HepG2 (cell line): ENCODE data around the gene RPS6KB2. TPM values are rescaled to one million over a fixed set of nuclear protein-coding genes. Genes with fewer than 3 reads are reported as not detected.

Experiments
- ATAC-seq: fragments of 200-7000 bp; cut with Tn5 transposase; 3 replicates; pipeline ENCODE4 v1.9.1; 2020; ENCODE audit warnings: mild to moderate bottlenecking, moderate library complexity
- BruUV-seq: library from RNA; stranded (reverse); fragments of 400-500 nt; replicated peaks from 2 replicates; lab custom pipeline; 2021; lab: Mats Ljungman, UMichigan
- CTCF ChIA-PET: fragments of 300-600 bp; formaldehyde crosslinking; extraction: SDS; loops from one replicate; lab custom pipeline; 2021; ENCODE audit warnings: low total read pairs, inconsistent platforms, low intra/inter-chr PET ratio; lab: Yijun Ruan, JAX
- POLR2A ChIA-PET: fragments of 350-600 bp; sonication (Branson Sonifier 250); formaldehyde crosslinking; loops from one replicate; lab custom pipeline; 2020; ENCODE audit warnings: antibody characterized with exemption, inconsistent platforms; lab: Yijun Ruan, JAX
- DNase-seq: peaks from one replicate; pipeline ENCODE4 v3.0.0-alpha.2; 2015; ENCODE audit warnings: low spot score
- FAIRE-seq: peaks from 3 replicates; lab custom pipeline; 2011; peaks lifted over from hg19 to GRCh38; lab: Jason Lieb, UNC
- H2AFZ ChIP-seq: one replicate; pipeline ENCODE4 v1.6.1; 2011; ENCODE audit warnings: low read length, inconsistent platforms
- H3K27ac ChIP-seq: fragments of 300-600 bp; 3 replicates; pipeline ENCODE4 v1.8.0; 2011; ENCODE audit warnings: mixed run types, mild to moderate bottlenecking, mixed read lengths, low read length, inconsistent platforms; ENCODE audit not compliant: insufficient read depth; ENCODE audit errors: extremely low read length
- H3K27me3 ChIP-seq, 2 experiments: fragments of 200-600 bp in 1 of 2; 2 replicates in 1 of 2; 3 replicates in 1 of 2; pipeline versions ENCODE4 v1.6.0 to v1.8.0; 2011; ENCODE audit warnings: low read length in 2 of 2, mild to moderate bottlenecking in 2 of 2, moderate library complexity in 2 of 2, inconsistent platforms in 1 of 2; ENCODE audit not compliant: insufficient read depth in 2 of 2, control insufficient read depth in 1 of 2
- H3K36me3 ChIP-seq, 2 experiments: fragments of 200-600 bp in 1 of 2; replicated peaks in 1 of 2; 2 replicates in 1 of 2; 3 replicates in 1 of 2; pipeline versions ENCODE4 v1.5.1 to v1.8.0; 2011; ENCODE audit warnings: low read length in 2 of 2, inconsistent platforms in 1 of 2; ENCODE audit not compliant: insufficient read depth in 2 of 2, control insufficient read depth in 1 of 2
- H3K4me1 ChIP-seq: 2 replicates; pipeline ENCODE4 v1.5.1; 2012; ENCODE audit warnings: low read length, inconsistent platforms; ENCODE audit not compliant: insufficient read depth
- H3K4me2 ChIP-seq: 2 replicates; pipeline ENCODE4 v1.6.0; 2011; ENCODE audit warnings: low read depth, low read length, inconsistent platforms
- H3K4me3 ChIP-seq, 3 experiments: fragments of 200-600 bp in 1 of 3; sonication (generic), shearing (Covaris generic) in 1 of 3; replicated peaks in 1 of 3; 2 replicates each; pipeline ENCODE4 v1.5.1; 2011 to 2016; ENCODE audit warnings: low read length in 3 of 3, inconsistent platforms in 2 of 3, low read depth in 2 of 3, mild to moderate bottlenecking in 2 of 3, control low read depth in 1 of 3, mixed read lengths in 1 of 3; ENCODE audit not compliant: insufficient read depth in 1 of 3
- H3K79me2 ChIP-seq: one replicate; pipeline ENCODE4 v1.6.1; 2011; ENCODE audit warnings: low read length, inconsistent platforms; ENCODE audit not compliant: insufficient read depth
- H3K9ac ChIP-seq: 2 replicates; pipeline ENCODE4 v1.6.0; 2011; ENCODE audit warnings: mild to moderate bottlenecking, low read depth, low read length, inconsistent platforms; ENCODE audit not compliant: insufficient read depth
- H3K9me3 ChIP-seq: 2 replicates; pipeline ENCODE4 v1.5.1; 2012; ENCODE audit warnings: mild to moderate bottlenecking, low read length
- H4K20me1 ChIP-seq: 2 replicates; pipeline ENCODE4 v1.6.0; 2011; ENCODE audit warnings: inconsistent platforms, mild to moderate bottlenecking, low read length, moderate library complexity; ENCODE audit not compliant: insufficient read depth
- ATF1 ChIP-seq: IDR thresholded peaks from 2 replicates; pipeline ENCODE4 v1.6.1; 2016; ENCODE audit warnings: mild to moderate bottlenecking, control low read depth
- EHMT2 ChIP-seq: fragments of 200-600 bp; sonication (generic); IDR thresholded peaks from 2 replicates; pipeline ENCODE4 v1.7.0; 2017; ENCODE audit warnings: antibody characterized with exemption, low read depth, low read length, borderline replicate concordance
- FOXK2 ChIP-seq: fragments of 450-650 bp; IDR thresholded peaks from 2 replicates; pipeline ENCODE4 v1.6.1; 2016
- GPN1 ChIP-seq: sonication (generic); formaldehyde crosslinking; IDR thresholded peaks from 2 replicates; pipeline ENCODE4 v1.5.1; 2020; ENCODE audit warnings: missing genetic modification reagents, borderline replicate concordance
- HDAC1 ChIP-seq: sonication (generic); formaldehyde crosslinking; IDR thresholded peaks from 2 replicates; pipeline ENCODE4 v1.5.1; 2020; ENCODE audit warnings: mild to moderate bottlenecking, missing genetic modification reagents
- PCBP1 ChIP-seq: fragments of 200-400 bp; formaldehyde crosslinking; IDR thresholded peaks from 2 replicates; pipeline ENCODE4 v1.6.1; 2017; ENCODE audit warnings: mild to moderate bottlenecking, low read depth, low read length, borderline replicate concordance
- TFDP1 ChIP-seq: IDR thresholded peaks from 2 replicates; pipeline ENCODE4 v1.6.1; 2016; ENCODE audit warnings: missing compliant biosample characterization, missing genetic modification reagents, borderline replicate concordance
- ZFY ChIP-seq: sonication (generic); formaldehyde crosslinking; IDR thresholded peaks from 2 replicates; pipeline ENCODE4 v1.4.0; 2020; ENCODE audit warnings: missing genetic modification reagents
- ZNF230 ChIP-seq: sonication (generic); formaldehyde crosslinking; IDR thresholded peaks from 2 replicates; pipeline ENCODE4 v1.4.0; 2020; ENCODE audit warnings: mild to moderate bottlenecking, missing genetic modification reagents
- ZNF331 ChIP-seq: sonication (generic); formaldehyde crosslinking; IDR thresholded peaks from 2 replicates; pipeline ENCODE4 v1.4.0; 2020; ENCODE audit warnings: missing genetic modification reagents
- ZNF44 ChIP-seq: sonication (generic); formaldehyde crosslinking; IDR thresholded peaks from 2 replicates; pipeline ENCODE4 v1.5.1; 2020; ENCODE audit warnings: mild to moderate bottlenecking, missing genetic modification reagents
- WGBS: methylation state at CpG from one replicate; pipeline ENCODE4 v1.1.6; 2017; ENCODE audit warnings: low lambda C conversion rate; 5-methylcytosine and 5-hydroxymethylcytosine counted together
- in situ Hi-C: cut with HindIII; loops from 2 replicates; pipeline ENCODE4 v1.10.0; 2017; ENCODE audit warnings: low pct_unique_long_range_greater_than_20kb; ENCODE audit not compliant: extremely low pct_ligation_motif_present
- intact Hi-C: fragments of 100-400 bp; cut with micrococcal nuclease; formaldehyde crosslinking; loops from one replicate; pipeline ENCODE4 v1.10.0; 2022; ENCODE audit not compliant: unreplicated experiment
- polyA plus RNA-seq, 8 experiments: library from polyadenylated mRNA; depleted of rRNA in 3 of 8; stranded (reverse) in 7 of 8; unstranded in 1 of 8; fragments of >200 nt; fragmentation: Illumina TruSeq in 4 of 8; extraction: Trizol in 4 of 8; gene quantifications; 2 replicates each; pipeline versions ENCODE4 v1.2.1 to v1.2.3, GENCODE V29; 2011 to 2016; ENCODE audit warnings: low read depth in 4 of 8, missing spikeins in 1 of 8, mixed read lengths in 1 of 8; ENCODE audit not compliant: insufficient read depth in 1 of 8
- total RNA-seq, 5 experiments: library from RNA; depleted of rRNA; stranded (reverse); fragments of >200 nt; fragmentation: Illumina TruSeq; extraction: Trizol; gene quantifications; 2 replicates each; pipeline ENCODE4 v1.2.3, GENCODE V29; 2016; ENCODE audit warnings: low read depth in 1 of 5
- TF ChIP-seq, protein P1 (sequence below): sonication (generic); formaldehyde crosslinking; IDR thresholded peaks from 2 replicates; pipeline ENCODE4 v1.5.0; 2020; ENCODE audit warnings: mild to moderate bottlenecking, missing genetic modification reagents, borderline replicate concordance
- TF ChIP-seq, protein P2 (sequence below): fragments of 450-650 bp; IDR thresholded peaks from 2 replicates; pipeline ENCODE4 v1.6.1; 2017; ENCODE audit warnings: mild to moderate bottlenecking
- TF ChIP-seq, protein P3 (sequence below): sonication (generic); formaldehyde crosslinking; IDR thresholded peaks from 2 replicates; pipeline ENCODE4 v1.8.0; 2023; ENCODE audit warnings: mild to moderate bottlenecking, missing genetic modification reagents

Gene RPS6KB2
- total and polyA plus RNA-seq, 2 of the 13 experiments (the other 11 are each of a cell fraction or from before 2014, with no cell fraction given) = 52.9 to 54.8 TPM

GRCh38 chr11:67391304-67392182 lies 36.8 kb upstream of the RPS6KB2 start, which contains the start of gene RAD9A:
RAD9A (plus strand) TSS chr11:67391986; CDS start chr11:67392045, 59 bp downstream.
- Histone ChIP-seq H3K27ac (peak within 1 kb of the TSS; percentile 82), H3K4me2 (peak within 1 kb of the TSS; percentile 97), H3K9me3 (no peaks in the 10 kb centered on the region), H2AFZ (no peak within 1 kb of the TSS), H3K79me2 (peaks cover 10% of the 10 kb centered on the region), H3K4me1 (peaks cover 43% of the 10 kb centered on the region), H3K36me3 (peaks cover 5 to 6% of the 10 kb centered on the region in 2 experiments; a peak in 2 of 5 replicates), H3K27me3 (peaks cover 1 to 9% of the 10 kb centered on the region in 2 experiments; a peak in 3 of 5 replicates), H3K9ac (peak within 1 kb of the TSS; percentile 80), H4K20me1 (no peaks in the 10 kb centered on the region), H3K4me3 (peak within 1 kb of the TSS; percentile 74 to 85 (median 78))
- TSS peak; percentile 92 for BruUV-seq
- WGBS = 0% methylated on average over 19 of the region's 75 CpGs
- POLR2A ChIA-PET = interaction anchor here (0.6 to 3.8 kb wide), 18 partner anchors 9 to 550 kb away, joined by 3 to 81 read pairs (median 4); partner anchors contain the start of genes AIP, ANKRD13D, CDK2AP2 and CLCF1
- CTCF ChIA-PET = interaction anchor here (2.4 kb wide), 1 partner anchor 114 kb away, joined by 18 read pairs; the partner anchor contains the start of gene PITPNM1
- no peak for FAIRE-seq
- intact Hi-C loops (no loop called here), in situ Hi-C loops (no loop called here)
- peak; percentile 86 for ATAC-seq
- peak; percentile 90 for DNase-seq
- TF ChIP-seq, protein P1, sequence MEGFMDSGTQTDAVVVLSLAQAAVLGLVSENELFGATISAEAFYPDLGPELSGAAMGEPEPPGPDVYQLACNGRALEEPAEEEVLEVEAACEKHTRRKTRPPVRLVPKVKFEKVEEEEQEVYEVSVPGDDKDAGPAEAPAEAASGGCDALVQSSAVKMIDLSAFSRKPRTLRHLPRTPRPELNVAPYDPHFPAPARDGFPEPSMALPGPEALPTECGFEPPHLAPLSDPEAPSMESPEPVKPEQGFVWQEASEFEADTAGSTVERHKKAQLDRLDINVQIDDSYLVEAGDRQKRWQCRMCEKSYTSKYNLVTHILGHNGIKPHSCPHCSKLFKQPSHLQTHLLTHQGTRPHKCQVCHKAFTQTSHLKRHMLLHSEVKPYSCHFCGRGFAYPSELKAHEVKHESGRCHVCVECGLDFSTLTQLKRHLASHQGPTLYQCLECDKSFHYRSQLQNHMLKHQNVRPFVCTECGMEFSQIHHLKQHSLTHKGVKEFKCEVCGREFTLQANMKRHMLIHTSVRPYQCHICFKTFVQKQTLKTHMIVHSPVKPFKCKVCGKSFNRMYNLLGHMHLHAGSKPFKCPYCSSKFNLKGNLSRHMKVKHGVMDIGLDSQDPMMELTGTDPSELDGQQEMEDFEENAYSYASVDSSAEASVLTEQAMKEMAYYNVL = peak; percentile 83; the same call in 1 of the 2 replicates
- no peak for TF ChIP-seq EHMT2
- TF ChIP-seq, protein P2, sequence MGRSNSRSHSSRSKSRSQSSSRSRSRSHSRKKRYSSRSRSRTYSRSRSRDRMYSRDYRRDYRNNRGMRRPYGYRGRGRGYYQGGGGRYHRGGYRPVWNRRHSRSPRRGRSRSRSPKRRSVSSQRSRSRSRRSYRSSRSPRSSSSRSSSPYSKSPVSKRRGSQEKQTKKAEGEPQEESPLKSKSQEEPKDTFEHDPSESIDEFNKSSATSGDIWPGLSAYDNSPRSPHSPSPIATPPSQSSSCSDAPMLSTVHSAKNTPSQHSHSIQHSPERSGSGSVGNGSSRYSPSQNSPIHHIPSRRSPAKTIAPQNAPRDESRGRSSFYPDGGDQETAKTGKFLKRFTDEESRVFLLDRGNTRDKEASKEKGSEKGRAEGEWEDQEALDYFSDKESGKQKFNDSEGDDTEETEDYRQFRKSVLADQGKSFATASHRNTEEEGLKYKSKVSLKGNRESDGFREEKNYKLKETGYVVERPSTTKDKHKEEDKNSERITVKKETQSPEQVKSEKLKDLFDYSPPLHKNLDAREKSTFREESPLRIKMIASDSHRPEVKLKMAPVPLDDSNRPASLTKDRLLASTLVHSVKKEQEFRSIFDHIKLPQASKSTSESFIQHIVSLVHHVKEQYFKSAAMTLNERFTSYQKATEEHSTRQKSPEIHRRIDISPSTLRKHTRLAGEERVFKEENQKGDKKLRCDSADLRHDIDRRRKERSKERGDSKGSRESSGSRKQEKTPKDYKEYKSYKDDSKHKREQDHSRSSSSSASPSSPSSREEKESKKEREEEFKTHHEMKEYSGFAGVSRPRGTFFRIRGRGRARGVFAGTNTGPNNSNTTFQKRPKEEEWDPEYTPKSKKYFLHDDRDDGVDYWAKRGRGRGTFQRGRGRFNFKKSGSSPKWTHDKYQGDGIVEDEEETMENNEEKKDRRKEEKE = no peak
- TF ChIP-seq, protein P3, sequence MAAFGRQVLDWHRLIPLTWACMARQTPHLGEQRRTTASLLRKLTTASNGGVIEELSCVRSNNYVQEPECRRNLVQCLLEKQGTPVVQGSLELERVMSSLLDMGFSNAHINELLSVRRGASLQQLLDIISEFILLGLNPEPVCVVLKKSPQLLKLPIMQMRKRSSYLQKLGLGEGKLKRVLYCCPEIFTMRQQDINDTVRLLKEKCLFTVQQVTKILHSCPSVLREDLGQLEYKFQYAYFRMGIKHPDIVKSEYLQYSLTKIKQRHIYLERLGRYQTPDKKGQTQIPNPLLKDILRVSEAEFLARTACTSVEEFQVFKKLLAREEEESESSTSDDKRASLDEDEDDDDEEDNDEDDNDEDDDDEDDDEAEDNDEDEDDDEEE (CRISPR knock-in tag) = 0 out of 2 replicates have a peak, but pooled peaks have one; percentile 57
- peak; percentile 95 for TF ChIP-seq ZFY (CRISPR knock-in tag)
- TF ChIP-seq ATF1 (CRISPR knock-in tag) = 0 out of 2 replicates have a peak, but pooled peaks have one; percentile 19
- TF ChIP-seq ZNF230 (CRISPR knock-in tag) = peak; percentile 92
- TF ChIP-seq TFDP1 (CRISPR knock-in tag) = peak; percentile 95
- TF ChIP-seq HDAC1 (CRISPR knock-in tag) = peak; percentile 100
- TF ChIP-seq FOXK2 = 0 out of 2 replicates have a peak, but pooled peaks have one; percentile 22
- peak; percentile 68 for TF ChIP-seq ZNF331 (CRISPR knock-in tag)
- TF ChIP-seq ZNF44 (CRISPR knock-in tag) = peak; percentile 94
- no peak for TF ChIP-seq PCBP1
- no peak for TF ChIP-seq GPN1 (CRISPR knock-in tag)
